Gastroesophageal sphincter (tissue), 2 donors: ENCODE results near the gene FAM168A.

ENCODE experiments used
- POLR2A ChIP-seq, 2 donors: fragments of 450-650 bp; IDR thresholded peaks; one replicate each; pipeline ENCODE4 v1.6.1; 2017; ENCODE audit warnings: antibody characterized with exemption in 2 of 2, mild to moderate bottlenecking in 2 of 2, moderate library complexity in 1 of 2
- POLR2AphosphoS5 ChIP-seq: sonication (generic); formaldehyde crosslinking; IDR thresholded peaks from one replicate; pipeline ENCODE4 v1.6.1; 2017; ENCODE audit warnings: antibody characterized with exemption

DNA sequence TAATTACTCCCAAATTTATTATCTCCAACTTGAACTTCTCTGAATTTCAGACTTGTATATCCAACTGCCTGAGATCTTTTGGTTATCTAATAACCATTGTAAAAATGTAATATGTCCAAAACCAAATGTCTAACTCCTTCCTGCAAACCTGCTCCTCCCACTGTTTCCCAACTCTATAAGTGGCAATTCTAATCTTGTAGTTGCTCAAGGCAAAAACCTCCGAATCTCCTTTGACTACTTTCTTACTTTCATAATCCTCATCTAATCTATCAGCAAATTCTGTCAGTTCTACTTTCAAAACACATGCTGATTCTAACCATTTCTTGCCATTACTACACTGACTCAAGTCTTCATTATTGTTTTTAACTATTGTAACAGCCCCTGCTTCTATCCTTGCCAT, 55.7 kb downstream of the FAM168A start:
- TF ChIP-seq POLR2AphosphoS5, result no peak
- TF ChIP-seq POLR2A (IDR thresholded peaks at IDR 0.05), result no peak
